Osteocyte (in vitro differentiated cells): ENCODE measurements around the gene AMZ1. TPM values are rescaled to one million over a fixed set of nuclear protein-coding genes. Genes with fewer than 3 reads are reported as not detected.
"Not testable (repeated sequence)": the region's sequence is repeated elsewhere in the genome, so short reads cannot be mapped to it uniquely, and the experiment has no call there.

Source experiments
- DNase-seq: peaks from one replicate; pipeline ENCODE4 v3.0.0; 2021; ENCODE audit warnings: mixed read lengths; ENCODE audit not compliant: unreplicated experiment; ENCODE audit errors: extremely low spot score
- H3K27ac Mint-ChIP-seq: one replicate; pipeline ENCODE4 v1.8.0; 2021; ENCODE audit warnings: mild to moderate bottlenecking, mixed read lengths; ENCODE audit not compliant: unreplicated experiment
- H3K27me3 Mint-ChIP-seq: one replicate; pipeline ENCODE4 v1.8.0; 2021; ENCODE audit warnings: mixed read lengths; ENCODE audit not compliant: unreplicated experiment
- H3K36me3 Mint-ChIP-seq: one replicate; pipeline ENCODE4 v1.8.0; 2021; ENCODE audit warnings: mixed read lengths; ENCODE audit not compliant: unreplicated experiment
- H3K4me1 Mint-ChIP-seq: one replicate; pipeline ENCODE4 v1.8.0; 2021; ENCODE audit warnings: mixed read lengths; ENCODE audit not compliant: unreplicated experiment
- H3K4me3 Mint-ChIP-seq: one replicate; pipeline ENCODE4 v1.8.0; 2021; ENCODE audit warnings: mild to moderate bottlenecking, moderate library complexity, mixed read lengths; ENCODE audit not compliant: unreplicated experiment
- H3K9me3 Mint-ChIP-seq: one replicate; pipeline ENCODE4 v1.8.0; 2021; ENCODE audit warnings: mixed read lengths; ENCODE audit not compliant: unreplicated experiment
- total RNA-seq: library from RNA; stranded (reverse); gene quantifications from 2 replicates; pipeline ENCODE4 v1.2.1, GENCODE V29; 2021
- TF ChIP-seq, protein P1 (sequence below): fragments of 200-600 bp; sonication (generic); IDR thresholded peaks from 2 replicates; pipeline ENCODE4 v1.5.0; 2021; ENCODE audit warnings: antibody characterized with exemption, mild to moderate bottlenecking, moderate library complexity

Gene AMZ1
- total RNA-seq, 1 donor from 2014 or later = 5.8 TPM

DNA sequence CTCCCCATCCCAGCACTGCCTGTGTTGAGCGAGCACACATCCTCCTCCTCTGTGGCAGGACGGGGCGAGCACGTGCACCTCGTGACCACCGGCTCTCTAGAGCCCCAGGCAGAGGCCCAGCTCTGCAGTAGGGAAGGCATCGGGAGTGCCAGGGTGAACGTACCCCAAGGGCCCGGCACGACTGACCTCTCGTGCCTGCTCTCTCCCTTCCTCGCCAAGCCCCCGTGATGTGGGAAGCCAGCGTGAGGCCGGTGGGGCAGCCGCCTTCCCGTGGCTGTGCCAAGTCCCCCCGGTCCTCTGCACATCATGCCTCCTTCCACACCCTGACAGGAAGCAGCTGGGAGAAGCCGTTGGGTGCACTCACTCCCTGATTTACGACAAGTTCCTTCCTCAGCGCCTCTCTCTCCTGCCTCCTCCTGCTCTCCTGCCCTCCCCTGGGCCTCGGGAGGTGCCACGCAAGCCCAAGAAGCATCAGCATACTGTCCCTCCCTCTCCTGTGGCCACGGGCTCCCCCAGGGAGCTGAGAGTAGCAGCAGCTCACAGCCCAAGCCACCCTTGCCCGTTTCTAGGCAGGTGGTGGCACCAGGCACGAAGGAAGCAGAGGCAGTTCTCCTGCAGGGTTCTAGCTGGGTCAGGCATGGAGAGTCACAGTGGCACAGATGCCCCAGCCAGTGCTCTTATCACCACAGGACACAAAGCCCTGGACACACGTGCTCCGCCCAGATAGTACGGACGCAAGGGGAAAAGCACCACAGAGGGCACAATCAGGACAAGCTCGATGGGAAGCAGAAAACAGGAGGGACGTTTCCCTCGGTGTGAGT lies 47.0 kb downstream of the AMZ1 start:
- no peaks in the 10 kb centered on the region for H3K27me3 Mint-ChIP-seq
- DNase-seq = peak; percentile 71
- H3K4me1 Mint-ChIP-seq = no peaks in the 10 kb centered on the region
- peaks cover 25% of the 10 kb centered on the region for H3K36me3 Mint-ChIP-seq
- no peak overlapping the region for H3K4me3 Mint-ChIP-seq
- H3K9me3 Mint-ChIP-seq = no peaks in the 10 kb centered on the region
- TF ChIP-seq, protein P1, sequence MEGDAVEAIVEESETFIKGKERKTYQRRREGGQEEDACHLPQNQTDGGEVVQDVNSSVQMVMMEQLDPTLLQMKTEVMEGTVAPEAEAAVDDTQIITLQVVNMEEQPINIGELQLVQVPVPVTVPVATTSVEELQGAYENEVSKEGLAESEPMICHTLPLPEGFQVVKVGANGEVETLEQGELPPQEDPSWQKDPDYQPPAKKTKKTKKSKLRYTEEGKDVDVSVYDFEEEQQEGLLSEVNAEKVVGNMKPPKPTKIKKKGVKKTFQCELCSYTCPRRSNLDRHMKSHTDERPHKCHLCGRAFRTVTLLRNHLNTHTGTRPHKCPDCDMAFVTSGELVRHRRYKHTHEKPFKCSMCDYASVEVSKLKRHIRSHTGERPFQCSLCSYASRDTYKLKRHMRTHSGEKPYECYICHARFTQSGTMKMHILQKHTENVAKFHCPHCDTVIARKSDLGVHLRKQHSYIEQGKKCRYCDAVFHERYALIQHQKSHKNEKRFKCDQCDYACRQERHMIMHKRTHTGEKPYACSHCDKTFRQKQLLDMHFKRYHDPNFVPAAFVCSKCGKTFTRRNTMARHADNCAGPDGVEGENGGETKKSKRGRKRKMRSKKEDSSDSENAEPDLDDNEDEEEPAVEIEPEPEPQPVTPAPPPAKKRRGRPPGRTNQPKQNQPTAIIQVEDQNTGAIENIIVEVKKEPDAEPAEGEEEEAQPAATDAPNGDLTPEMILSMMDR = no peak
- no peak overlapping the region for H3K27ac Mint-ChIP-seq

DNA sequence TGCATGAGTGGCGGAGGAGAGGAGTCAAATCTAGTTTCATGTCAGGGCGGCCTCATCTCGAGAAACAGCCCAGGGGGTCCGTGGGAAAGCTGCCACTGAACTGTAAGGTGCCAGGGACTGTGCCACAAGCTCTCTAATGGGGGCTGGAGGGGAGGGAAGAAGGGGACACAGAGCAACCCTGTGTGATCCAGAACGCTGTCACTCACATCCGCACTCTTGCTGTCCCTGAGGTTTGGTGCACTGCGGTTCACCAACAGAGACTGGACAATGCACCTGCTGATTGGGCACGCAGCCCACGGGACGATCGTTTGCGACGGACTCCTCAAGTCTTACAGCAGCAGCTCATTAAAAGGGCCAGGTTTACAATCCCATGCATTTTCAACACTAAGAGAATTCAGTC lies 47.7 kb downstream of the AMZ1 start:
- Mint-ChIP-seq H3K36me3 (peaks cover 22% of the 10 kb centered on the region), H3K27me3 (no peaks in the 10 kb centered on the region), H3K4me3 (no peak overlapping the region), H3K4me1 (no peaks in the 10 kb centered on the region), H3K9me3 (no peaks in the 10 kb centered on the region), H3K27ac (no peak overlapping the region)
- TF ChIP-seq, protein P1 = no peak
- DNase-seq = peak; percentile 51

DNA sequence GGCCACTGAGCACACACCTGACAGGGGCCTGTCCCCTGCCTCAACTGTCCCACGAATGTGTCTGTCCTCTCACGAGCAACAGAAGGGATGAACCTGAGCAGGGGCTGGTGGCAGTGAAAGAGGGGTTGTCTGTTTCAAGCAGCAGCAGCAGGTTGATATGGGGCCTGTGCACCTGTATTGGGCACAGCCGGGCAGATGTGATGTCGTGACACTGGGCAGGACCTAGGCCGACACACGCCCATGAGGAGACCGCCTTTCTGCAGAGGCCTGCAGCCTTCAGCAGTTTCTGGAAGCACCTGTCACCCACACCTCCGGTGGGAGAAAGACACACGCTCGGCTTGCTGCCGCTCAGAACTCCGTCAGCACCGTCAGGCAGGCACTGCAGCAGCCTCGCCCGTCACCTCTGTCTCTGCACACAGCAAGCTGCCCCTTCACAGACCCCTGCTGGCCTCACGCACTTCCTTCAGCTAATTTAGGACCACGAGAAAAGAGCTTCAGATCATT lies 48.5 kb downstream of the AMZ1 start:
- peaks cover 15% of the 10 kb centered on the region for H3K36me3 Mint-ChIP-seq
- H3K27ac Mint-ChIP-seq = no peak overlapping the region
- TF ChIP-seq, protein P1 = no peak
- H3K4me3 Mint-ChIP-seq = no peak overlapping the region
- no peaks in the 10 kb centered on the region for H3K27me3 Mint-ChIP-seq
- peak; percentile 70 for DNase-seq
- H3K4me1 Mint-ChIP-seq = no peaks in the 10 kb centered on the region
- no peaks in the 10 kb centered on the region for H3K9me3 Mint-ChIP-seq

DNA sequence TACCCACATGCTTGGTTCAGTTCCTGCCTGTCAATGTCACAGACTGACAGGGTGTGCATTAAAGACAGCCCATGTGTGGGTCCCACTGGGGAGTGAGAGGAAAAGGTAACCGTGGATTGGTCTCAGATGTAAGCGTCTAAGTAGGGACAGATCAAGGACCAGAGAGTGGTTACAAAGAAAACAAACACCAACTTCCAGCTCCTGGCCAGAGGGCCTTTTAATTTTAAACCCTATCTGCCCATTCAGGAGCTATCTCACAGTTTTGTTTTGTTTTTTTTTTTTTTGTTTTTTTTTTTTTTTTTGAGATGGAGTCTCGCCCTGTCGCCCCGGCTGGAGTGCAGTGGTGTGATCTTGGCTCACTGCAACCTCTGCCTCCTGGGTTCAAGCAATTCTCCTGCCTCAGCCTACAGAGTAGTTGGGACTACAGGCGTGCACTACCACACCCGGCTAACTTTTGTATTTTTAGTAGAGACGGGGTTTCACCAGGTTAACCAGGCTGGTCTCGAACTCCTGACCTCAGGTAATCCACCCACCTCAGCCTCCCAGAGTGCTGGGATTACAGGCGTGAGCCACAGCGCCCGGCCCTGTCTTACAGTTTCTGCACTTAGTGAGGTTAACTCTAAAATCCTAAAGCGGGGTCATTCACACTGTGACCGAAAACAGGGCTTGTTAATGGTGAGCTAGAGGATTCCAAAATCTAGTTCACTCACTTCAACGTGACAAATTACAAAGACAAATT lies 49.2 kb downstream of the AMZ1 start:
- not testable (repeated sequence) for H3K27me3 Mint-ChIP-seq, DNase-seq

GRCh38 chr7:2737771-2738540 lies 50.0 kb downstream of the AMZ1 start:
- Mint-ChIP-seq H3K27me3 (no peaks in the 10 kb centered on the region), H3K36me3 (peaks cover 9% of the 10 kb centered on the region), H3K4me3 (no peak overlapping the region), H3K27ac (no peak overlapping the region), H3K9me3 (no peaks in the 10 kb centered on the region), H3K4me1 (no peaks in the 10 kb centered on the region)
- TF ChIP-seq, protein P1 = no peak
- DNase-seq = peak; percentile 64

More for the DNA sequence above, 49.2 kb downstream of the AMZ1 start:
- not testable (repeated sequence) for H3K9me3 Mint-ChIP-seq, H3K27ac Mint-ChIP-seq, H3K4me1 Mint-ChIP-seq, H3K4me3 Mint-ChIP-seq
- peaks cover 11% of the 10 kb centered on the region for H3K36me3 Mint-ChIP-seq
